A673 (cell line): Measurements from ENCODE around the gene P4HA2. TPM values are rescaled to one million over a fixed set of nuclear protein-coding genes. Genes with fewer than 3 reads are reported as not detected.

Source experiments
- BruUV-seq: library from RNA; stranded (reverse); fragments of 400-500 nt; replicated peaks from 2 replicates; lab custom pipeline; 2021; lab: Mats Ljungman, UMichigan
- CTCF ChIA-PET: fragments of 300-600 bp; sonication (Branson Sonifier 250); formaldehyde crosslinking; loops from one replicate; lab custom pipeline; 2022; ENCODE audit warnings: antibody characterized with exemption; lab: Charles Lee
- POLR2A ChIA-PET: fragments of 300-600 bp; sonication (Branson Sonifier 250); formaldehyde crosslinking; loops from one replicate; lab custom pipeline; 2022; ENCODE audit warnings: antibody characterized with exemption; ENCODE audit not compliant: low non-redundant PET; lab: Charles Lee
- DNase-seq: peaks from one replicate; pipeline ENCODE4 v3.0.0-alpha.2; 2015; ENCODE audit warnings: low spot score
- H3K27ac ChIP-seq: fragments of 200-600 bp; sonication (generic); 2 replicates; pipeline ENCODE4 v1.5.1; 2016; ENCODE audit warnings: mixed run types, low read depth, mild to moderate bottlenecking, mixed read lengths, antibody characterized with exemption, low read length; ENCODE audit not compliant: poor library complexity, severe bottlenecking
- H3K27me3 ChIP-seq: fragments of 200-600 bp; sonication (generic); replicated peaks from 2 replicates; pipeline ENCODE4 v1.6.1; 2017; ENCODE audit warnings: mixed run types, low read depth, mild to moderate bottlenecking, mixed read lengths, antibody characterized with exemption, low read length; ENCODE audit not compliant: insufficient read depth, poor library complexity
- H3K36me3 ChIP-seq: fragments of 200-600 bp; sonication (generic); 2 replicates; pipeline ENCODE4 v1.6.1; 2016; ENCODE audit warnings: mixed run types, mild to moderate bottlenecking, mixed read lengths, antibody characterized with exemption, low read length; ENCODE audit not compliant: insufficient read depth, poor library complexity, severe bottlenecking
- H3K4me1 ChIP-seq: fragments of 200-600 bp; sonication (generic); 2 replicates; pipeline ENCODE4 v1.6.1; 2017; ENCODE audit warnings: mixed run types, mild to moderate bottlenecking, mixed read lengths, antibody characterized with exemption, low read length; ENCODE audit not compliant: insufficient read depth, poor library complexity, severe bottlenecking
- H3K4me3 ChIP-seq: fragments of 200-600 bp; sonication (generic); 2 replicates; pipeline ENCODE4 v1.5.1; 2016; ENCODE audit warnings: low read depth, mixed run types, mild to moderate bottlenecking, mixed read lengths, low read length; ENCODE audit not compliant: poor library complexity, severe bottlenecking
- H3K9me3 ChIP-seq: fragments of 200-600 bp; sonication (generic); 2 replicates; pipeline ENCODE4 v1.6.1; 2016; ENCODE audit warnings: mixed run types, low read depth, mild to moderate bottlenecking, mixed read lengths, antibody characterized with exemption, low read length; ENCODE audit not compliant: poor library complexity, severe bottlenecking
- CTCF ChIP-seq: fragments of 300-800, 200-600 bp; sonication (generic); conservative IDR thresholded peaks from 2 replicates; pipeline ENCODE4 v1.5.1; 2017; ENCODE audit warnings: low read depth, mild to moderate bottlenecking, antibody characterized with exemption, low read length, moderate library complexity, mixed read lengths
- EZH2 ChIP-seq: fragments of 200-600 bp; sonication (generic); IDR thresholded peaks from 2 replicates; pipeline ENCODE4 v1.6.1; 2017; ENCODE audit warnings: borderline replicate concordance, low read depth, mild to moderate bottlenecking, mixed read lengths, antibody characterized with exemption, low read length; ENCODE audit not compliant: poor library complexity, severe bottlenecking
- intact Hi-C: fragments of 100-400 bp; cut with micrococcal nuclease; formaldehyde crosslinking; loops from one replicate; pipeline ENCODE4 v1.10.0; 2022; ENCODE audit not compliant: unreplicated experiment
- total RNA-seq: library from RNA; stranded (reverse); gene quantifications from 2 replicates; pipeline ENCODE4 v1.2.3, GENCODE V29; 2021

The P4HA2 gene
- total RNA-seq, 1 experiment from 2014 or later, result 2.8 TPM

- Histone ChIP-seq H3K9me3 (no peaks in the 10 kb centered on the region), H3K4me3 (no peak overlapping the region), H3K36me3 (no peaks in the 10 kb centered on the region), H3K4me1 (no peaks in the 10 kb centered on the region), H3K27me3 (no peaks in the 10 kb centered on the region), H3K27ac (no peak overlapping the region)
- no TSS peak for BruUV-seq
- ChIA-PET CTCF (no interaction called here), POLR2A (no interaction called here)
- no peak for TF ChIP-seq CTCF
- no peak for TF ChIP-seq EZH2
- DNase-seq, result no peak
- intact Hi-C loops, result no loop called here
Observed at GRCh38 chr5:132210944-132211343, 16.7 kb downstream of the P4HA2 start.

GRCh38 chr5:132209901-132210545, 17.6 kb downstream of the P4HA2 start:
- intact Hi-C loops, result no loop called here
- TF ChIP-seq CTCF (no peak), EZH2 (no peak)
- Histone ChIP-seq H3K27me3 (no peaks in the 10 kb centered on the region), H3K9me3 (no peaks in the 10 kb centered on the region), H3K4me1 (no peaks in the 10 kb centered on the region), H3K36me3 (no peaks in the 10 kb centered on the region), H3K27ac (no peak overlapping the region), H3K4me3 (no peak overlapping the region)
- ChIA-PET POLR2A (no interaction called here), CTCF (no interaction called here)
- DNase-seq, result no peak
- no TSS peak for BruUV-seq

- no peaks in the 10 kb centered on the region for H3K36me3 ChIP-seq
- BruUV-seq, result no TSS peak
- TF ChIP-seq CTCF, result no peak
- TF ChIP-seq EZH2, result no peak
- no peak for DNase-seq
- no peak overlapping the region for H3K27ac ChIP-seq
- no peak overlapping the region for H3K4me3 ChIP-seq
- intact Hi-C loops, result no loop called here
- H3K4me1 ChIP-seq, result no peaks in the 10 kb centered on the region
- H3K9me3 ChIP-seq, result no peaks in the 10 kb centered on the region
- no peaks in the 10 kb centered on the region for H3K27me3 ChIP-seq
- CTCF ChIA-PET, result no interaction called here
- POLR2A ChIA-PET, result no interaction called here
Observed at GRCh38 chr5:132209131-132209530, 18.5 kb downstream of the P4HA2 start.
